Gastrocnemius medialis (tissue), 4 donors: Measurements from ENCODE around the gene HYLS1.
"Not testable (repeated sequence)": the region's sequence is repeated elsewhere in the genome, so short reads cannot be mapped to it uniquely, and the experiment has no call there.

ENCODE experiments used
- POLR2A ChIP-seq, 2 donors: fragments of 450-650 bp; IDR thresholded peaks; one replicate each; pipeline ENCODE4 v1.6.1; 2017; ENCODE audit warnings: antibody characterized with exemption in 2 of 2, mild to moderate bottlenecking in 2 of 2, moderate library complexity in 2 of 2
- TF ChIP-seq, protein P1 (sequence below), 5 experiments: fragments of 450-650 bp in 3 of 5; fragments of 200-600 bp in 2 of 5; sonication (generic) in 2 of 5; IDR thresholded peaks in 4 of 5; conservative IDR thresholded peaks in 1 of 5; 1 replicate in 4 of 5; 2 replicates in 1 of 5; pipeline ENCODE4 v1.5.1; 2016 to 2019; ENCODE audit warnings: antibody characterized with exemption in 5 of 5, mild to moderate bottlenecking in 3 of 5, moderate library complexity in 3 of 5

- TF ChIP-seq POLR2A (IDR thresholded peaks at IDR 0.05): not testable (repeated sequence)
- TF ChIP-seq, protein P1, sequence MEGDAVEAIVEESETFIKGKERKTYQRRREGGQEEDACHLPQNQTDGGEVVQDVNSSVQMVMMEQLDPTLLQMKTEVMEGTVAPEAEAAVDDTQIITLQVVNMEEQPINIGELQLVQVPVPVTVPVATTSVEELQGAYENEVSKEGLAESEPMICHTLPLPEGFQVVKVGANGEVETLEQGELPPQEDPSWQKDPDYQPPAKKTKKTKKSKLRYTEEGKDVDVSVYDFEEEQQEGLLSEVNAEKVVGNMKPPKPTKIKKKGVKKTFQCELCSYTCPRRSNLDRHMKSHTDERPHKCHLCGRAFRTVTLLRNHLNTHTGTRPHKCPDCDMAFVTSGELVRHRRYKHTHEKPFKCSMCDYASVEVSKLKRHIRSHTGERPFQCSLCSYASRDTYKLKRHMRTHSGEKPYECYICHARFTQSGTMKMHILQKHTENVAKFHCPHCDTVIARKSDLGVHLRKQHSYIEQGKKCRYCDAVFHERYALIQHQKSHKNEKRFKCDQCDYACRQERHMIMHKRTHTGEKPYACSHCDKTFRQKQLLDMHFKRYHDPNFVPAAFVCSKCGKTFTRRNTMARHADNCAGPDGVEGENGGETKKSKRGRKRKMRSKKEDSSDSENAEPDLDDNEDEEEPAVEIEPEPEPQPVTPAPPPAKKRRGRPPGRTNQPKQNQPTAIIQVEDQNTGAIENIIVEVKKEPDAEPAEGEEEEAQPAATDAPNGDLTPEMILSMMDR (IDR thresholded peaks at IDR 0.05 in 4 of 5, conservative IDR thresholded peaks at IDR 0.05 in 1 of 5): not testable (repeated sequence)
Observed at GRCh38 chr11:125862786-125863185, 24.7 kb upstream of the HYLS1 start.
